Suprapubic skin (tissue), 4 donors: ENCODE results near the gene LHX6. TPM values are rescaled to one million over a fixed set of nuclear protein-coding genes. Genes with fewer than 3 reads are reported as not detected.

Source experiments
- DNase-seq, 2 donors: peaks; one replicate each; pipeline ENCODE4 v3.0.0-alpha.2; 2019; ENCODE audit warnings: low spot score in 2 of 2
- H3K27ac ChIP-seq: fragments of 200-600 bp; sonication (generic); one replicate; pipeline ENCODE4 v1.5.1; 2019
- H3K27me3 ChIP-seq: fragments of 200-600 bp; sonication (generic); one replicate; pipeline ENCODE4 v1.5.1; 2019
- H3K36me3 ChIP-seq: fragments of 200-600 bp; sonication (generic); one replicate; pipeline ENCODE4 v1.5.1; 2019
- H3K4me1 ChIP-seq: fragments of 200-600 bp; sonication (generic); one replicate; pipeline ENCODE4 v1.5.1; 2019
- H3K4me3 ChIP-seq: fragments of 200-600 bp; sonication (generic); one replicate; pipeline ENCODE4 v1.5.1; 2019; ENCODE audit warnings: mild to moderate bottlenecking
- H3K9me3 ChIP-seq: fragments of 200-600 bp; sonication (generic); one replicate; pipeline ENCODE4 v1.5.1; 2019
- EP300 ChIP-seq: sonication (generic); formaldehyde crosslinking; IDR thresholded peaks from one replicate; pipeline ENCODE4 v1.6.1; 2017; ENCODE audit warnings: antibody characterized with exemption
- POLR2A ChIP-seq, 2 donors: fragments of 450-650 bp; IDR thresholded peaks; one replicate each; pipeline ENCODE4 v1.6.1; 2017; ENCODE audit warnings: antibody characterized with exemption in 2 of 2, mild to moderate bottlenecking in 2 of 2, moderate library complexity in 2 of 2
- POLR2AphosphoS5 ChIP-seq, 3 donors: sonication (generic); formaldehyde crosslinking; IDR thresholded peaks; one replicate each; pipeline ENCODE4 v1.6.1; 2017; ENCODE audit warnings: antibody characterized with exemption in 3 of 3
- WGBS: methylation state at CpG from one replicate; pipeline ENCODE4 v1.1.5; 2018; 5-methylcytosine and 5-hydroxymethylcytosine counted together
- total RNA-seq, 4 donors: library from RNA; depleted of rRNA; stranded (reverse); fragments of >200 nt; gene quantifications; one replicate each; pipeline ENCODE4 v1.1.0, GENCODE V29; 2016
- TF ChIP-seq, protein P1 (sequence below), 2 donors: fragments of 200-600 bp in 1 of 2; fragments of 450-650 bp in 1 of 2; sonication (generic) in 1 of 2; IDR thresholded peaks; one replicate each; pipeline ENCODE4 v1.5.1; 2016 to 2019; ENCODE audit warnings: antibody characterized with exemption in 2 of 2, mild to moderate bottlenecking in 1 of 2, moderate library complexity in 1 of 2

Gene LHX6
- total RNA-seq, 4 donors from 2014 or later, result 1.4 to 7.3 (median 3.4) TPM

- peaks cover 50% of the 10 kb centered on the region for H3K36me3 ChIP-seq
- TF ChIP-seq POLR2A (IDR thresholded peaks at IDR 0.05) (no peak), EP300 (no peak), POLR2AphosphoS5 (IDR thresholded peaks at IDR 0.05) (no peak)
- TF ChIP-seq, protein P1, sequence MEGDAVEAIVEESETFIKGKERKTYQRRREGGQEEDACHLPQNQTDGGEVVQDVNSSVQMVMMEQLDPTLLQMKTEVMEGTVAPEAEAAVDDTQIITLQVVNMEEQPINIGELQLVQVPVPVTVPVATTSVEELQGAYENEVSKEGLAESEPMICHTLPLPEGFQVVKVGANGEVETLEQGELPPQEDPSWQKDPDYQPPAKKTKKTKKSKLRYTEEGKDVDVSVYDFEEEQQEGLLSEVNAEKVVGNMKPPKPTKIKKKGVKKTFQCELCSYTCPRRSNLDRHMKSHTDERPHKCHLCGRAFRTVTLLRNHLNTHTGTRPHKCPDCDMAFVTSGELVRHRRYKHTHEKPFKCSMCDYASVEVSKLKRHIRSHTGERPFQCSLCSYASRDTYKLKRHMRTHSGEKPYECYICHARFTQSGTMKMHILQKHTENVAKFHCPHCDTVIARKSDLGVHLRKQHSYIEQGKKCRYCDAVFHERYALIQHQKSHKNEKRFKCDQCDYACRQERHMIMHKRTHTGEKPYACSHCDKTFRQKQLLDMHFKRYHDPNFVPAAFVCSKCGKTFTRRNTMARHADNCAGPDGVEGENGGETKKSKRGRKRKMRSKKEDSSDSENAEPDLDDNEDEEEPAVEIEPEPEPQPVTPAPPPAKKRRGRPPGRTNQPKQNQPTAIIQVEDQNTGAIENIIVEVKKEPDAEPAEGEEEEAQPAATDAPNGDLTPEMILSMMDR (IDR thresholded peaks at IDR 0.05), result no peak
- no peak for DNase-seq
- H3K9me3 ChIP-seq, result no peaks in the 10 kb centered on the region
- H3K27me3 ChIP-seq, result no peaks in the 10 kb centered on the region
- H3K27ac ChIP-seq, result no peak overlapping the region
- 74% methylated on average over 2 of the region's 2 CpGs for WGBS
- peaks cover 4% of the 10 kb centered on the region for H3K4me1 ChIP-seq
- H3K4me3 ChIP-seq, result no peak overlapping the region
Observed at GRCh38 chr9:122251351-122251750, 22.6 kb upstream of the LHX6 start.

GRCh38 chr9:122248448-122248865 lies 19.7 kb upstream of the LHX6 start:
- Histone ChIP-seq H3K4me3 (no peak overlapping the region), H3K9me3 (no peaks in the 10 kb centered on the region), H3K27me3 (no peaks in the 10 kb centered on the region), H3K36me3 (peaks cover 73% of the 10 kb centered on the region), H3K4me1 (peaks cover 4% of the 10 kb centered on the region), H3K27ac (no peak overlapping the region)
- 75% methylated on average over 5 of the region's 5 CpGs for WGBS
- TF ChIP-seq POLR2AphosphoS5 (IDR thresholded peaks at IDR 0.05) (peak in 1 of 3 donors; percentile 23), EP300 (no peak)
- DNase-seq, result no peak

DNA sequence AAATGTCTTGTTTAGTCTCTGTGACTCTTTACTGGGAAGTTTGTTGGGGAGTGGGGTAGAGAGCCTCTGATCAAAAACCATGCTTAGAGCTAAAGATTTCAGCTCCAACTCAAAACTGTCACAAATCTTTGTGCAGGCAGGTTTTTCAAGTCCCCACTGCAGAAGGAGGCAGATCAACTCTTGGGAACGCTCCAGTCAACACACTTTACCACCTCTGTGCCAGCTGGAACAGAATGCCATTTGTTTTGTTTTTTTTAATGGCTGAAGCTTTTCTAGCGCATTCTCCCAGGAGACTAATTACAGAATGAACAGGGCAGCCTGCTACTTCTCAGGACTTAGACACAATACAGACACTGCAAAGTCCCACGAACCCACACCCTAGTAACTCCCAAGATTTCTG lies 17.9 kb upstream of the LHX6 start:
- Histone ChIP-seq H3K4me1 (peaks cover 4% of the 10 kb centered on the region), H3K4me3 (no peak overlapping the region), H3K27ac (no peak overlapping the region), H3K36me3 (peaks cover 79% of the 10 kb centered on the region), H3K9me3 (no peaks in the 10 kb centered on the region), H3K27me3 (no peaks in the 10 kb centered on the region)
- TF ChIP-seq POLR2A (IDR thresholded peaks at IDR 0.05) (no peak), POLR2AphosphoS5 (IDR thresholded peaks at IDR 0.05) (no peak)
- TF ChIP-seq, protein P1 (IDR thresholded peaks at IDR 0.05), result no peak
- no peak for DNase-seq
- WGBS, result 64% methylated on average over 3 of the region's 3 CpGs

DNA sequence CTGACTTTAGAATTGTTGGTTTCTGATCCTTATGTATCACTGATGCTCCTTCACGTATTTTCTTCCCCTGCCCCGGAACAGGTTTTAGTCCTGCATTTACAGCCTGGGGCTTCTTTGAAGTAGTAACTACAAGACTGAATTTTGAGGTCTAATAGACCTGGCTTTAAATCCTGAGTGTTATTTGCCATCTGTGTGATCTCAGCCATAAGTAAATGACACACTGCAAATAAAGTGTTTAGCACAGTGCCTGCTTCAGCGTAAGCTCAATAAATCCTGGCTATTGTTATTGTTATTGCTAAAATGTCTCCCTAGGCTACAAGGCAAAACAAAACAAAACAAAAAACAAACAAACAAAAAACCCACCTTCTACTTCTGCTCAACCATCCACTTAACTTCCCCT lies 15.6 kb upstream of the LHX6 start:
- no peak for DNase-seq
- peaks cover 2% of the 10 kb centered on the region for H3K4me1 ChIP-seq
- peaks cover 80% of the 10 kb centered on the region for H3K36me3 ChIP-seq
- H3K27ac ChIP-seq, result no peak overlapping the region
- H3K4me3 ChIP-seq, result no peak overlapping the region
- WGBS, result 82% methylated on average over 3 of the region's 3 CpGs
- H3K27me3 ChIP-seq, result no peaks in the 10 kb centered on the region
- H3K9me3 ChIP-seq, result no peaks in the 10 kb centered on the region
- no peak for TF ChIP-seq POLR2AphosphoS5 (IDR thresholded peaks at IDR 0.05)
- TF ChIP-seq, protein P1 (IDR thresholded peaks at IDR 0.05), result no peak
- TF ChIP-seq POLR2A (IDR thresholded peaks at IDR 0.05), result no peak
- no peak for TF ChIP-seq EP300

- no peak overlapping the region for H3K4me3 ChIP-seq
- no peaks in the 10 kb centered on the region for H3K4me1 ChIP-seq
- DNase-seq, result no peak
- TF ChIP-seq, protein P1 (IDR thresholded peaks at IDR 0.05), result no peak
- TF ChIP-seq POLR2AphosphoS5 (IDR thresholded peaks at IDR 0.05), result no peak
- no peaks in the 10 kb centered on the region for H3K27me3 ChIP-seq
- no peaks in the 10 kb centered on the region for H3K9me3 ChIP-seq
- H3K36me3 ChIP-seq, result peaks cover 55% of the 10 kb centered on the region
- H3K27ac ChIP-seq, result no peak overlapping the region
- 88% methylated on average over 5 of the region's 5 CpGs for WGBS
Observed at GRCh38 chr9:122239722-122240121, 11.0 kb upstream of the LHX6 start.

DNA sequence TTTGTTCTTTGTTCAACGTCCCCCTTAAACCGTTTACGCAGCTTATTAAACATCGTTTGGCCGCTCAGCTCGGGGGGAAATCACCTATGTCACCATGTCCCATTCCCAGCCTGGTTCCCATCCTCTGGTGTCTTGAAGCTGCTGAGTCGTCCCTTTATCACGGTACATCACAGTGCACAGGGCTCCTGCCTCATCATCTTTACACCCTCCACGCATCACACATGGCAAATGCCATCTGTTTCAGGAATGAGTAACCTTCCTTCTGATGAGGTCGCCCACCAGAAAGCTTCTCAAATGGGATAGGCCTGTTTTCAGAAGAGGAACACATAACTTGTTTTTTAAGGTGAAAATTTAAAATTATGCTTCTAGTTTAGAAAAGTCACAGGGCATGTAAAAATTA lies 7.9 kb upstream of the LHX6 start:
- H3K27ac ChIP-seq, result no peak overlapping the region
- TF ChIP-seq EP300 (no peak), POLR2A (IDR thresholded peaks at IDR 0.05) (no peak), POLR2AphosphoS5 (IDR thresholded peaks at IDR 0.05) (no peak)
- TF ChIP-seq, protein P1 (IDR thresholded peaks at IDR 0.05), result no peak

More for the DNA sequence above, 7.9 kb upstream of the LHX6 start:
- Histone ChIP-seq H3K9me3 (no peaks in the 10 kb centered on the region), H3K4me3 (no peak overlapping the region), H3K4me1 (no peaks in the 10 kb centered on the region), H3K27me3 (no peaks in the 10 kb centered on the region), H3K36me3 (peaks cover 26% of the 10 kb centered on the region)
- WGBS, result 82% methylated on average over 10 of the region's 10 CpGs
- DNase-seq, result no peak
